ENCODE measurements around the gene SLC5A8. TPM values are rescaled to one million over a fixed set of nuclear protein-coding genes. Genes with fewer than 3 reads are reported as not detected.

The SLC5A8 gene
- total RNA-seq, 1 experiment from 2014 or later, result not detected

Other genes with a start within 250 kb of the SLC5A8 start
- 11.4 and 14.1 TPM in 2 replicates for gene UTP20, start 69.9 kb upstream of the SLC5A8 start, total RNA-seq (2021)
- gene ARL1, start 197.5 kb upstream of the SLC5A8 start, total RNA-seq (2021), result 60.6 and 71.9 TPM in 2 replicates

Data from PC-9 (cell line).